HG02943 (cell line): ENCODE measurements around the gene CCDC92B.
"Not testable (repeated sequence)": the region's sequence is repeated elsewhere in the genome, so short reads cannot be mapped to it uniquely, and the experiment has no call there.

Experiments used
- ATAC-seq: cut with Tn5 transposase; IDR thresholded peaks from one replicate; pipeline ENCODE4 v1.9.1; 2021; ENCODE audit warnings: mild to moderate bottlenecking, low read depth, moderate library complexity; ENCODE audit not compliant: unreplicated experiment

Gene CCDC92B

GRCh38 chr17:2691069-2691871 lies 58.2 kb downstream of the CCDC92B start:
- no peak for ATAC-seq

- ATAC-seq = no peak
Observed at GRCh38 chr17:2690165-2691068, 59.0 kb downstream of the CCDC92B start.

GRCh38 chr17:2689411-2690164 lies 59.9 kb downstream of the CCDC92B start:
- ATAC-seq = no peak

GRCh38 chr17:2688351-2689342 lies 60.8 kb downstream of the CCDC92B start:
- ATAC-seq = no peak

GRCh38 chr17:2687074-2687418 lies 62.4 kb downstream of the CCDC92B start:
- ATAC-seq = no peak

- ATAC-seq = no peak
Observed at GRCh38 chr17:2685696-2686095, 63.8 kb downstream of the CCDC92B start.

GRCh38 chr17:2684549-2684948 lies 64.9 kb downstream of the CCDC92B start:
- no peak for ATAC-seq

GRCh38 chr17:2683912-2684311 lies 65.5 kb downstream of the CCDC92B start:
- ATAC-seq = no peak

GRCh38 chr17:2682176-2682938 lies 67.1 kb downstream of the CCDC92B start:
- ATAC-seq = no peak

- ATAC-seq = no peak
Observed at GRCh38 chr17:2681650-2682049, 67.8 kb downstream of the CCDC92B start.

GRCh38 chr17:2680961-2681360 lies 68.5 kb downstream of the CCDC92B start:
- no peak for ATAC-seq

GRCh38 chr17:2679247-2679646 lies 70.2 kb downstream of the CCDC92B start:
- not testable (repeated sequence) for ATAC-seq
